GM12891 (cell line): ENCODE results near the gene CXXC4.
A peak's percentile ranks its signal among the peaks of the same experiment; 100 is the strongest.

Source experiments
- DNase-seq: peaks from one replicate; pipeline ENCODE4 v3.0.0; 2011; ENCODE audit warnings: low spot score; ENCODE audit not compliant: insufficient read length
- FAIRE-seq: peaks from 2 replicates; lab custom pipeline; 2011; peaks lifted over from hg19 to GRCh38; lab: Jason Lieb, UNC
- PAX5 ChIP-seq: IDR thresholded peaks from 2 replicates; pipeline ENCODE4 v1.6.1; 2011; ENCODE audit warnings: low read length, moderate library complexity, mild to moderate bottlenecking; ENCODE audit not compliant: insufficient read depth, severe bottlenecking
- POLR2A ChIP-seq: IDR thresholded peaks from 2 replicates; pipeline ENCODE4 v1.6.1; 2011; ENCODE audit warnings: low read depth, low read length, control low read depth
- POLR2AphosphoS5 ChIP-seq: IDR thresholded peaks from 2 replicates; pipeline ENCODE4 v1.6.1; 2011; ENCODE audit warnings: low read depth, low read length, control low read depth
- POU2F2 ChIP-seq: IDR thresholded peaks from 2 replicates; pipeline ENCODE4 v1.6.1; 2011; ENCODE audit warnings: low read depth, mild to moderate bottlenecking, control low read depth, low read length, moderate library complexity
- SPI1 ChIP-seq: IDR thresholded peaks from 2 replicates; pipeline ENCODE4 v1.6.1; 2011; ENCODE audit warnings: low read depth, low read length, control low read depth
- TAF1 ChIP-seq: IDR thresholded peaks from 2 replicates; pipeline ENCODE4 v1.6.1; 2011; ENCODE audit warnings: low read depth, low read length, control low read depth

CXXC4 gene

DNA sequence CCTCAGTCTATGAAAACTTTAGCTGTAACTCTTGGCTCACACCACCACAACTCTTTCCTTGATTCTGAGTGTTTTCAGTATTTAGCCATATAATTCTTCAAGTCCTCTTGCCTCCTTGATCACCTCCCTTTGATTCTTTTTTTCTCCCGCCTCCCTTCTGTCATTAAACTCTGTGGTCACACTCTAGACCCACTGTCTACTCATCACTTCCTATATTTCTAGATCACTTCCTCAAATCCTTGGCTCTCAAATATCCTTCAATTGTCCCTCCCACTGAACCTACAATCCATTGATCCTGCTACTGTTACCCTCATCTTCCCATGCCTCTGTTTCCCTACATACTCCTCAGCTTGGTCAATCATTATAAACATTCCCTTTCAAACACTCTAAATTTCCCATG is 12.4 kb upstream of the CXXC4 start:
- no peak for FAIRE-seq
- TF ChIP-seq SPI1 (peak; percentile 84), POLR2A (no peak)
- DNase-seq, result no peak

DNA sequence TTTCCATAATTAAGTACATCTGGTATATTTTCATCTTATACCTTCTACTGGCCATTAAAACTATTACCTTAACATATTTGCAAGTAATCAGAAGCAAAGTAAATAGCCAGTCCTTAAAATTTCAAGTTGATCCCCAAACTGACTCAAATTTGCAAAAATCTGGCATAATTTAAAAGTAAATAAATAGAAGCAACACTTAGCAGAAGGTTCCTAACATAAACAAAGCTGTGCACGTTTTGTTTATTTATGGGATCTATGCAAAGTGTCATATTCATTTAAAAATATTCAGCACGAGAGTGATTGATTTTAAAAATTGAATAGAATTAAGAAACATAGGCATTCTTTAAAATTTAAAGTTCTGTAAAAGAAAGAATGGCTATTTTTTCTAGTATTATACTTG is 9.8 kb upstream of the CXXC4 start:
- no peak for TF ChIP-seq TAF1
- TF ChIP-seq POU2F2, result no peak
- no peak for TF ChIP-seq POLR2AphosphoS5
- TF ChIP-seq PAX5, result no peak
- no peak for TF ChIP-seq POLR2A
- no peak for TF ChIP-seq SPI1
- no peak for FAIRE-seq

DNA sequence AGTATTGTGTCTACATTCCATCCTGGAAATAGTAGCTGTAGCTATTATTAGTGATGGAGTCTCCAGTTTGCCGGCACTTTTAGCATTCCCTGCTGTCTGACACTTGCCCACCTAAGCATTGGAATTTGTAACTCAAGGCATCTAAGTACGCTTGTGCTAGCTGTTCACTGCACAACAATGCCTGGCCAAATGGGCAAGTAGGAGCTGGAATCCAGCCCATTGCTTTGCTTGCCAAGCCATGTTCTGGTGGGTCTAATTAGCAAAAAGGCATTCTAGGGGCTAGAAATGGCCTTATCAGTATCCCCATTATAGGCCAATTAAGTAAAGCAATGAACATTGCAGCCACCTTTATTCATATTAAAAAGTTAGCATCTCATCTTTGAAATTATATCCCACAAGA is 7.8 kb upstream of the CXXC4 start:
- FAIRE-seq (peak; percentile 47), DNase-seq (no peak)
- TF ChIP-seq SPI1 (no peak), POLR2A (no peak), TAF1 (no peak), POLR2AphosphoS5 (no peak), PAX5 (no peak), POU2F2 (no peak)

More for the DNA sequence above, 9.8 kb upstream of the CXXC4 start:
- no peak for DNase-seq

DNA sequence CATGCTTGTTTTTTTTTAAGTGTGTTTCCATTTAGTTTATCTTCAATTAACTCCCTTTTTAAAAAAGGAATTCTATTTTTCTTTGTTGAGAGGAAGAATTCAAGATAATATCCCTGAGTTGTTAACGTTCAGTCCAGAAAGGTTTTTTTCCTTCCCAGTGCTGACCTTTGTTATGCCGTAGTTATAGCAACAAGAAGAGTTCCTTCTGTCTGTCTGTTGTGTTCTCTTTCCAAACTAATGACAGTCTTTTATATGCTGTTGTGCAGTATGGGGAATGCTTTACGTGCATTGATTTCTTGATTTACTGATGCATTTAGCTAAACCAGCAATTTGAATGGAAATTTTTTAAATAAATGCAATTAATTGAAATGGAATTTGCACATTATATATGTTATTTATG is 6.6 kb upstream of the CXXC4 start:
- no peak for FAIRE-seq
- TF ChIP-seq TAF1 (no peak), SPI1 (no peak), POLR2A (no peak), PAX5 (no peak), POU2F2 (no peak), POLR2AphosphoS5 (no peak)
- no peak for DNase-seq

DNA sequence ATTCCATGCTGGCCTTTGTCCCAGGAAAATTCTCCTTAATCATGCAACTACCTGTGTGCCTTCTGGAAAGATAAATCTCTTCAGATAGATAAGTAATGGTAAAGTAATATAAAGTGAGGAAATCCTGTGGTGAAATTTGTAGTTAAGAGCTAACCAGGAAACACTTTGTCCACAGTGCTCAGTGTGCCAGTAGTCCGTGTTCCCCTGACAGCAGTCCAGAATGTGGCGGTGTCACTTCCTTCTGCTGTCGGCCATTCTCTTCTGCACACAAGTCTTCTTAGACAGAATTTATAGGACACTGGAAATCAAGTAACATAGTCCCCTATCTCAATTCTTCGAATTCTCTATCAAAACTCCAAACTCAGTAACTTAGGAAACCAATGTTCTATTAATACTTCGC is 5.7 kb upstream of the CXXC4 start:
- FAIRE-seq, result peak; percentile 33

GRCh38 chr4:104494185-104494584 is 509 bp downstream of the CXXC4 start:
- TF ChIP-seq PAX5, result no peak
- FAIRE-seq, result no peak

More for the DNA sequence above, 5.7 kb upstream of the CXXC4 start:
- DNase-seq, result no peak
- no peak for TF ChIP-seq TAF1
- TF ChIP-seq PAX5, result no peak
- TF ChIP-seq SPI1, result no peak
- no peak for TF ChIP-seq POU2F2
- TF ChIP-seq POLR2A, result no peak
- no peak for TF ChIP-seq POLR2AphosphoS5

DNA sequence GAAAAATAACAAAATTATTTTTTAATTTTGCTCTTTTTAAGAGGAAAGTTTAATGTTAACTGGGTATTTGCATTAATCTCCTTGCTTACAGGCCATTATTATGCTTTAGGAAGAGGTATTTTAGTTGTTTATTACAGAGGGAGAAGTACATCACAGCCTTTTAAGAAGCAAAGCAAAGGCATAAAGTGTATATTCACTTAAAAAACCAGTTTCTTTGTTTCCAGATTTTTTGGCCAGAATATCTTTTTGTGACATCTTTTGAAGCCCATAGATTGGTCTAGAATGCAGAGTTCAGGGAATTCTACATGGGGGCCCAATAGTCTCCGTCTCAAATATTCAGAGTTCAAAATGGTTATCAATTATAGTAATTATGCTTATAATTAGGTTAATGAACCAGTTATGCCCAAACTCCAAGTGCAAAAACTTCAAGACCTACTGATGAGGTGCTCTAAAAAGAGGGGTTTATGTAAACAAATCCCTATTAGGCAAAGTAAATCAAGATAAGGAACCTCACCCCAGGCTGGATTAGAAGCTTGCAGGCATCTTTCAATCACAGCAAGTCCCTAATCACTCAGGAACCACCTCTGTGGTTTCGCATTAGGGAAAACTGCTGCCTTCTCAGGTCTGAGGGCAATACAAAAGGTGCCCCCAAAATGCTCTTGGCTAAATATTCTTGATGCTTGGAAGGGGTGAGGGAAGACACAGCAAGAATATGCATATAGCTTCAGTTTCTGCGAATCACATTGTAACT is 1.4 kb downstream of the CXXC4 start:
- DNase-seq (no peak), FAIRE-seq (peak; percentile 88)
- TF ChIP-seq TAF1 (no peak), POU2F2 (no peak), POLR2A (no peak), SPI1 (no peak), PAX5 (no peak), POLR2AphosphoS5 (no peak)

More at GRCh38 chr4:104494185-104494584, 509 bp downstream of the CXXC4 start:
- no peak for DNase-seq

DNA sequence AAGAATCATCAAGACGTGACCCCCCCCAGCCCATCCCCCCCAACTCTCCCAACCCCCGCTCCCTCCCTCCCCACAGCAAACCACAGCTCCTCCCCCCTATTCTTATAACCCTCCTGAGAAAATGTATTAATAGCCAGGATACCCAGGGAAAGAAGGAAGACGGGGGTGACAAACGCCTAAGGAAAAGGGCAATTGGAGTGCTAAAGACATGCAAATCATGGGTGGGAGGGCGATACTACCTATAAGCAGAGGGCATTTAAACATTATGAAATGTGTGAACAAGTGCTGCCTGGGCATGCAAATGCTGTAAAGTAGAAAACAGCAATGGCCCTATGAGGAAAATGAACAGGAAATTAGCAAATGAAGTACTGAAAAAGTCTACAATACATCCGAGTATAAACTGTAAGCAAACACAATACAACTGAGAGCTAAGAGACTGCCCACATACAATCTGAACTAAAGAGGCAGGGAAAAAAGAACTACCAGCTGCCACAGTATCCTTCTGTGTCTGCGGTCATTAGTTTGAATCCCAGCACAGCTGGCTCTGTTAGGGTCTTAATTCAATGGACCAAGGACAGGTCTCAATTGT is 2.4 kb downstream of the CXXC4 start:
- TF ChIP-seq POU2F2 (peak; percentile 90), SPI1 (no peak), PAX5 (no peak), TAF1 (no peak), POLR2A (peak; percentile 34; the same call in 1 of the 2 replicates), POLR2AphosphoS5 (0 out of 2 replicates have a peak, but pooled peaks have one; percentile 14)
- no peak for DNase-seq
- peak; percentile 93 for FAIRE-seq

DNA sequence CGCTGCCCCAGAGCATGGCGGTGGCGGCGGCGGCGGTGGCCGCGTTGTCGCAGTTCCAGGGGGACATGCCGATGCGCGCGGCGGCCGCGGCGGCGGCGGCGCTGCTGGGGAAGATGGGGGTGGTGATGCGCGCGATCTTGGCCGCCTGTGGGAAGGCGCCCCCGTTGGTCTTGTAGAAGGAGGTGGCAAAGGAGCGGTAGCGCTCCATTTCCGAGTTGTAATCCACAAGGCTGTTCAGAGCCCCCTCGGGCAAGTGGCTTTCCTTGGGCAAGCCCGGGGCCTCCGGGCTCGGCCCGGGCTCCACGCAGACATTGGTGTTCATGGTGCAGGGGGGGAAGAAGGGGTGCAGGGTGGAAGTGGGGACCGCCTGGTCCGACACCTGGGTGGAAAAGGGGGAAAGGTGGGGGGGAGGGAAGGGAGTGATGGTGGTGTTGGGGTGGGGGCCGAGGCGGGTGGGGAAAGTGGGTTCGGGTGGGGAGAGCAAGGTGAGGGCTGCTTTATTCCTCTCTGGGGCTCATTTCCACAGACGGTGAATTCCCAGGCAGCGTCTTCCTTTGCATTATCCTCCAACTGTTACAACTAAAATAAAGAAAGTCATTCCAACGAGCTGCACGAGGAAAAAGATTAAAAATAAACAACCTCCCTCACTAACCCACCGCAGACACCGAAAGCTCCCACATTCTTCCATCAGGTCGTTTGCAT is 3.1 kb downstream of the CXXC4 start:
- no peak for FAIRE-seq
- TF ChIP-seq SPI1 (no peak), POU2F2 (no peak), PAX5 (no peak), TAF1 (no peak), POLR2A (no peak), POLR2AphosphoS5 (no peak)
- DNase-seq, result no peak
